ENCODE data around the gene WNT1.

The WNT1 gene

GRCh38 chr12:48932878-48933277 is 45.2 kb upstream of the WNT1 start:
- DNase-seq (ENCODE audit: low read depth in 1 of 2, low spot score in 1 of 2): no peak
- no peak overlapping the region for H3K27ac ChIP-seq (replicated peaks)
- H3K4me3 ChIP-seq (replicated peaks; ENCODE audit: insufficient read depth, low read length): no peak overlapping the region
- H3K27me3 ChIP-seq (ENCODE audit: insufficient read depth, poor library complexity, severe bottlenecking): no peaks in the 10 kb centered on the region
- no peak for TF ChIP-seq GABPA (IDR thresholded peaks at IDR 0.05; ENCODE audit: low read depth)
- no peak for TF ChIP-seq SPI1 (IDR thresholded peaks at IDR 0.05; ENCODE audit: borderline replicate concordance, low read depth)
- TF ChIP-seq, protein P1, sequence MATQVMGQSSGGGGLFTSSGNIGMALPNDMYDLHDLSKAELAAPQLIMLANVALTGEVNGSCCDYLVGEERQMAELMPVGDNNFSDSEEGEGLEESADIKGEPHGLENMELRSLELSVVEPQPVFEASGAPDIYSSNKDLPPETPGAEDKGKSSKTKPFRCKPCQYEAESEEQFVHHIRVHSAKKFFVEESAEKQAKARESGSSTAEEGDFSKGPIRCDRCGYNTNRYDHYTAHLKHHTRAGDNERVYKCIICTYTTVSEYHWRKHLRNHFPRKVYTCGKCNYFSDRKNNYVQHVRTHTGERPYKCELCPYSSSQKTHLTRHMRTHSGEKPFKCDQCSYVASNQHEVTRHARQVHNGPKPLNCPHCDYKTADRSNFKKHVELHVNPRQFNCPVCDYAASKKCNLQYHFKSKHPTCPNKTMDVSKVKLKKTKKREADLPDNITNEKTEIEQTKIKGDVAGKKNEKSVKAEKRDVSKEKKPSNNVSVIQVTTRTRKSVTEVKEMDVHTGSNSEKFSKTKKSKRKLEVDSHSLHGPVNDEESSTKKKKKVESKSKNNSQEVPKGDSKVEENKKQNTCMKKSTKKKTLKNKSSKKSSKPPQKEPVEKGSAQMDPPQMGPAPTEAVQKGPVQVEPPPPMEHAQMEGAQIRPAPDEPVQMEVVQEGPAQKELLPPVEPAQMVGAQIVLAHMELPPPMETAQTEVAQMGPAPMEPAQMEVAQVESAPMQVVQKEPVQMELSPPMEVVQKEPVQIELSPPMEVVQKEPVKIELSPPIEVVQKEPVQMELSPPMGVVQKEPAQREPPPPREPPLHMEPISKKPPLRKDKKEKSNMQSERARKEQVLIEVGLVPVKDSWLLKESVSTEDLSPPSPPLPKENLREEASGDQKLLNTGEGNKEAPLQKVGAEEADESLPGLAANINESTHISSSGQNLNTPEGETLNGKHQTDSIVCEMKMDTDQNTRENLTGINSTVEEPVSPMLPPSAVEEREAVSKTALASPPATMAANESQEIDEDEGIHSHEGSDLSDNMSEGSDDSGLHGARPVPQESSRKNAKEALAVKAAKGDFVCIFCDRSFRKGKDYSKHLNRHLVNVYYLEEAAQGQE (IDR thresholded peaks at IDR 0.05; ENCODE audit: insufficient replicate concordance, low read depth): no peak
- TF ChIP-seq, protein P2, sequence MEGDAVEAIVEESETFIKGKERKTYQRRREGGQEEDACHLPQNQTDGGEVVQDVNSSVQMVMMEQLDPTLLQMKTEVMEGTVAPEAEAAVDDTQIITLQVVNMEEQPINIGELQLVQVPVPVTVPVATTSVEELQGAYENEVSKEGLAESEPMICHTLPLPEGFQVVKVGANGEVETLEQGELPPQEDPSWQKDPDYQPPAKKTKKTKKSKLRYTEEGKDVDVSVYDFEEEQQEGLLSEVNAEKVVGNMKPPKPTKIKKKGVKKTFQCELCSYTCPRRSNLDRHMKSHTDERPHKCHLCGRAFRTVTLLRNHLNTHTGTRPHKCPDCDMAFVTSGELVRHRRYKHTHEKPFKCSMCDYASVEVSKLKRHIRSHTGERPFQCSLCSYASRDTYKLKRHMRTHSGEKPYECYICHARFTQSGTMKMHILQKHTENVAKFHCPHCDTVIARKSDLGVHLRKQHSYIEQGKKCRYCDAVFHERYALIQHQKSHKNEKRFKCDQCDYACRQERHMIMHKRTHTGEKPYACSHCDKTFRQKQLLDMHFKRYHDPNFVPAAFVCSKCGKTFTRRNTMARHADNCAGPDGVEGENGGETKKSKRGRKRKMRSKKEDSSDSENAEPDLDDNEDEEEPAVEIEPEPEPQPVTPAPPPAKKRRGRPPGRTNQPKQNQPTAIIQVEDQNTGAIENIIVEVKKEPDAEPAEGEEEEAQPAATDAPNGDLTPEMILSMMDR (IDR thresholded peaks at IDR 0.05; ENCODE audit: insufficient read depth, low read length): no peak

DNA sequence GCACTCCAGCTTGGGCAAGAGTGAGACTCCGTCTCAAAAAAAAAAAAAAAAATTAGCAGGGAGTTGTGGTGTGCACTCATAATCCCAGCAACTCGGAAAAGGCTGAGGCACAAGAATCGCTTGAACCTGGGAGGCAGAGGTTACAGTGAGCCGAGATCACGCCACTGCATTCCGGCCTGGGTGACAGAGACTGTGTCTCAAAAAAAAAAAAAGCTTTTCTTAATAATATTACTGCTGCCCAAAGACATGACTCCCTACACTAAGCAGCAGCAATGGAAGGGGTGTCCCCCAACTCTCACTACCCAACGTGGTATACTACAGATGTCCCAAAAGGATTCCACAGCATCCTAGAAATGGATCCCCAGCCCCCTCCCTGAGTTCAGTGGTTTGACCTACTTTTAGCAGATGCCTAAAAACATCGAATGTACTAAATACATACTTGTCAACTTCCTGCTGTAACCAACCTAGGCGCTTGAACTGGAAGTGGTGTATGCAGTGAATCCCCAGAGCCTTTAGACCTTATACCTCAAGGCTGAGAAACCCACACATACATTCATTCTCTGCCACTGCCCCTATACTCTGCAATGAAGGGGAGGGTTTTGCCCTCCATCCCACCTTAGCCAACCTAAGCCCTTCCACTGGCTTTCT is 44.3 kb upstream of the WNT1 start:
- no peaks in the 10 kb centered on the region for H3K27me3 ChIP-seq (ENCODE audit: insufficient read depth, poor library complexity, severe bottlenecking)
- H3K4me3 ChIP-seq (replicated peaks; ENCODE audit: insufficient read depth, low read length): no peak overlapping the region
- no peak for DNase-seq (ENCODE audit: low read depth in 1 of 2, low spot score in 1 of 2)
- no peak overlapping the region for H3K27ac ChIP-seq (replicated peaks)
- TF ChIP-seq, protein P2 (IDR thresholded peaks at IDR 0.05; ENCODE audit: insufficient read depth, low read length): no peak
- no peak for TF ChIP-seq GABPA (IDR thresholded peaks at IDR 0.05; ENCODE audit: low read depth)
- TF ChIP-seq, protein P1 (IDR thresholded peaks at IDR 0.05; ENCODE audit: insufficient replicate concordance, low read depth): no peak
- no peak for TF ChIP-seq SPI1 (IDR thresholded peaks at IDR 0.05; ENCODE audit: borderline replicate concordance, low read depth)
- TF ChIP-seq POLR2AphosphoS5 (IDR thresholded peaks at IDR 0.05; ENCODE audit: low read depth): no peak

- no peaks in the 10 kb centered on the region for H3K27me3 ChIP-seq (ENCODE audit: insufficient read depth, poor library complexity, severe bottlenecking)
- H3K4me3 ChIP-seq (replicated peaks; ENCODE audit: insufficient read depth, low read length): no peak overlapping the region
- H3K27ac ChIP-seq (replicated peaks): no peak overlapping the region
- peak in 1 of 2 experiments; percentile 18 for DNase-seq (ENCODE audit: low read depth in 1 of 2, low spot score in 1 of 2)
- TF ChIP-seq POLR2AphosphoS5 (IDR thresholded peaks at IDR 0.05; ENCODE audit: low read depth) (no peak), SPI1 (IDR thresholded peaks at IDR 0.05; ENCODE audit: borderline replicate concordance, low read depth) (peak; percentile 12; the same call in 1 of the 2 replicates)
- TF ChIP-seq, protein P2 (IDR thresholded peaks at IDR 0.05; ENCODE audit: insufficient read depth, low read length): no peak
- TF ChIP-seq, protein P1 (IDR thresholded peaks at IDR 0.05; ENCODE audit: insufficient replicate concordance, low read depth): no peak
Measured at GRCh38 chr12:48934312-48934706, 43.8 kb upstream of the WNT1 start.
